A673 (cell line): Measurements from ENCODE around the gene CFL1.

Experiments used
- CTCF ChIP-seq: fragments of 300-800, 200-600 bp; sonication (generic); conservative IDR thresholded peaks from 2 replicates; pipeline ENCODE4 v1.5.1; 2017; ENCODE audit warnings: low read depth, mild to moderate bottlenecking, antibody characterized with exemption, low read length, moderate library complexity, mixed read lengths
- EZH2 ChIP-seq: fragments of 200-600 bp; sonication (generic); IDR thresholded peaks from 2 replicates; pipeline ENCODE4 v1.6.1; 2017; ENCODE audit warnings: borderline replicate concordance, low read depth, mild to moderate bottlenecking, mixed read lengths, antibody characterized with exemption, low read length; ENCODE audit not compliant: poor library complexity, severe bottlenecking

GRCh38 chr11:65851083-65851579 lies 6.8 kb downstream of the CFL1 start:
- TF ChIP-seq CTCF (peak; percentile 65), EZH2 (no peak)
